Activated gamma-delta T cell treated with Interleukin-2 at 50 U/mL for 16 hours (primary cell): Measurements from ENCODE around the gene N4BP2L1.
A peak's percentile ranks its signal among the peaks of the same experiment; 100 is the strongest.
"Not testable (repeated sequence)": the region's sequence is repeated elsewhere in the genome, so short reads cannot be mapped to it uniquely, and the experiment has no call there.

Experiments
- DNase-seq: peaks from one replicate; pipeline ENCODE4 v3.0.0-alpha.2; 2020

N4BP2L1 gene

GRCh38 chr13:32385410-32385809, 42.5 kb downstream of the N4BP2L1 start:
- no peak for DNase-seq

GRCh38 chr13:32384702-32385101, 43.2 kb downstream of the N4BP2L1 start:
- DNase-seq: no peak

- DNase-seq: no peak
Measured at GRCh38 chr13:32383836-32384618, 43.9 kb downstream of the N4BP2L1 start.

GRCh38 chr13:32381539-32381938, 46.4 kb downstream of the N4BP2L1 start:
- peak; percentile 12 for DNase-seq

- no peak for DNase-seq
Measured at GRCh38 chr13:32378012-32378411, 49.9 kb downstream of the N4BP2L1 start.

GRCh38 chr13:32376642-32377415, 51.1 kb downstream of the N4BP2L1 start:
- DNase-seq: no peak

- DNase-seq: no peak
Measured at GRCh38 chr13:32370805-32371204, 57.1 kb downstream of the N4BP2L1 start.

- DNase-seq: no peak
Measured at GRCh38 chr13:32362574-32362973, 65.4 kb downstream of the N4BP2L1 start.

GRCh38 chr13:32355935-32356334, 72.0 kb downstream of the N4BP2L1 start:
- DNase-seq: not testable (repeated sequence)

- DNase-seq: no peak
Measured at GRCh38 chr13:32354040-32354439, 73.9 kb downstream of the N4BP2L1 start.

GRCh38 chr13:32350839-32351441, 77.0 kb downstream of the N4BP2L1 start:
- DNase-seq: not testable (repeated sequence)
